Panc1 (cell line): ENCODE measurements around the gene H1-8. TPM values are rescaled to one million over a fixed set of nuclear protein-coding genes. Genes with fewer than 3 reads are reported as not detected.

Experiments used
- ATAC-seq: fragments of 200-7000 bp; cut with Tn5 transposase; 2 replicates; pipeline ENCODE4 v1.9.1; 2020; ENCODE audit warnings: mild to moderate bottlenecking, moderate library complexity
- BruUV-seq: library from RNA; stranded (reverse); fragments of 400-500 nt; replicated peaks from 2 replicates; lab custom pipeline; 2021; lab: Mats Ljungman, UMichigan
- CTCF ChIA-PET: fragments of 300-600 bp; sonication (Branson Sonifier 250); formaldehyde crosslinking; loops from one replicate; lab custom pipeline; 2022; ENCODE audit warnings: antibody characterized with exemption; lab: Charles Lee
- POLR2A ChIA-PET: fragments of 300-600 bp; sonication (Branson Sonifier 250); formaldehyde crosslinking; loops from one replicate; lab custom pipeline; 2022; ENCODE audit warnings: antibody characterized with exemption; lab: Charles Lee
- DNase-seq: peaks from one replicate; pipeline ENCODE4 v3.0.0-alpha.2; 2010; ENCODE audit warnings: low read depth, low spot score
- H3K27ac ChIP-seq: 2 replicates; pipeline ENCODE4 v1.5.1; 2011; ENCODE audit warnings: mild to moderate bottlenecking, low read length, inconsistent platforms
- H3K27me3 ChIP-seq: fragments of 200-500 bp; sonication (Bioruptor generic); 2 replicates; pipeline ENCODE4 v1.6.0; 2014; ENCODE audit warnings: low read length, inconsistent platforms; ENCODE audit not compliant: control insufficient read depth, insufficient read depth
- H3K36me3 ChIP-seq: fragments of 200-500 bp; sonication (Bioruptor generic); 2 replicates; pipeline ENCODE4 v1.5.1; 2014; ENCODE audit warnings: inconsistent platforms, mild to moderate bottlenecking, low read length, moderate library complexity; ENCODE audit not compliant: control insufficient read depth, insufficient read depth
- H3K4me1 ChIP-seq: 2 replicates; pipeline ENCODE4 v1.5.1; 2011; ENCODE audit warnings: inconsistent platforms, mild to moderate bottlenecking, low read length, moderate library complexity; ENCODE audit not compliant: control insufficient read depth, insufficient read depth
- H3K4me3 ChIP-seq, 2 experiments: 2 replicates each; pipeline ENCODE4 v1.5.1; 2011 to 2012; ENCODE audit warnings: low read depth in 2 of 2, low read length in 2 of 2, mild to moderate bottlenecking in 2 of 2, inconsistent platforms in 1 of 2, moderate library complexity in 1 of 2
- H3K9me3 ChIP-seq: fragments of 200-500 bp; sonication (Bioruptor generic); 2 replicates; pipeline ENCODE4 v1.5.1; 2014; ENCODE audit warnings: low read depth, mild to moderate bottlenecking, inconsistent platforms, low read length, moderate library complexity; ENCODE audit not compliant: control insufficient read depth, insufficient read depth
- CTCF ChIP-seq: fragments of 450-650 bp; IDR thresholded peaks from 2 replicates; pipeline ENCODE4 v1.5.1; 2017; ENCODE audit warnings: mild to moderate bottlenecking
- POLR2AphosphoS5 ChIP-seq: IDR thresholded peaks from 2 replicates; pipeline ENCODE4 v1.6.1; 2012; ENCODE audit warnings: mild to moderate bottlenecking, low read depth, low read length, moderate library complexity
- REST ChIP-seq, 2 experiments: IDR thresholded peaks; 2 replicates each; pipeline ENCODE4 v1.6.1; 2011 to 2012; ENCODE audit warnings: low read depth in 2 of 2, control low read depth in 1 of 2, low read length in 1 of 2, mild to moderate bottlenecking in 1 of 2, moderate library complexity in 1 of 2; ENCODE audit not compliant: insufficient read depth in 1 of 2
- SIN3A ChIP-seq: IDR thresholded peaks from 2 replicates; pipeline ENCODE4 v1.6.1; 2012; ENCODE audit warnings: low read depth, mild to moderate bottlenecking, low read length, moderate library complexity, borderline replicate concordance; ENCODE audit not compliant: insufficient read depth
- TCF7L2 ChIP-seq: IDR thresholded peaks from 2 replicates; pipeline ENCODE4 v1.6.1; 2011; ENCODE audit warnings: mild to moderate bottlenecking, low read depth, low read length, inconsistent platforms
- in situ Hi-C: cut with HindIII; loops from 2 replicates; pipeline ENCODE4 v1.10.0; 2016; ENCODE audit warnings: low sequenced_read_pairs, low pct_unique_long_range_greater_than_20kb
- intact Hi-C: fragments of 100-400 bp; cut with micrococcal nuclease; formaldehyde crosslinking; loops from one replicate; pipeline ENCODE4 v1.10.0; 2022; ENCODE audit not compliant: unreplicated experiment
- total RNA-seq: library from RNA; stranded (reverse); gene quantifications from one replicate; pipeline ENCODE4 v1.2.1, GENCODE V29; 2021; ENCODE audit not compliant: unreplicated experiment

H1-8 gene
- total RNA-seq, 1 experiment from 2014 or later = not detected

GRCh38 chr3:129594907-129595390 lies 52.0 kb downstream of the H1-8 start:
- Histone ChIP-seq H3K9me3 (no peaks in the 10 kb centered on the region), H3K27ac (peak overlapping the region; percentile 99), H3K4me3 (no peak overlapping the region), H3K27me3 (no peaks in the 10 kb centered on the region), H3K4me1 (peaks cover 100% of the 10 kb centered on the region), H3K36me3 (no peaks in the 10 kb centered on the region)
- in situ Hi-C loops = no loop called here
- BruUV-seq = no TSS peak
- DNase-seq = no peak
- CTCF ChIA-PET = interaction anchor here (1.2 to 1.6 kb wide), 3 partner anchors 8 to 105 kb away, joined by 3 to 5 read pairs (median 3); no protein-coding TSS in a partner anchor
- intact Hi-C loops = no loop called here
- TF ChIP-seq CTCF (no peak), TCF7L2 (no peak), SIN3A (no peak)
- ATAC-seq = no peak
- POLR2A ChIA-PET = no interaction called here

- H3K36me3 ChIP-seq = no peaks in the 10 kb centered on the region
- in situ Hi-C loops = no loop called here
- peak overlapping the region; percentile 99 for H3K27ac ChIP-seq
- intact Hi-C loops = no loop called here
- no peaks in the 10 kb centered on the region for H3K9me3 ChIP-seq
- ChIA-PET POLR2A (no interaction called here), CTCF (interaction anchor here (0.6 to 0.7 kb wide), 2 partner anchors 157 to 282 kb away, joined by 4 read pairs; no protein-coding TSS in a partner anchor)
- DNase-seq (no peak), ATAC-seq (no peak)
- no peaks in the 10 kb centered on the region for H3K27me3 ChIP-seq
- H3K4me1 ChIP-seq = peaks cover 100% of the 10 kb centered on the region
- BruUV-seq = no TSS peak
- peak overlapping the region in 1 of 2 experiments; percentile 36; a peak in 2 of 4 replicates for H3K4me3 ChIP-seq
- TF ChIP-seq REST (IDR thresholded peaks at IDR 0.05; ENCODE audit: insufficient read depth in 1 of 2, low read depth in 2 of 2, low read length in 1 of 2) (no peak), CTCF (no peak), SIN3A (no peak), TCF7L2 (no peak), POLR2AphosphoS5 (no peak)
These were observed 52.7 kb downstream of the H1-8 start for GRCh38 chr3:129595544-129596193.
